Neural cell (in vitro differentiated cells): ENCODE results near the gene LRRC56. TPM values are rescaled to one million over a fixed set of nuclear protein-coding genes. Genes with fewer than 3 reads are reported as not detected.

Experiments used
- H2AFZ ChIP-seq: fragments of 200-600, 300-800 bp; sonication (generic), shearing (Covaris generic); 2 replicates; pipeline ENCODE4 v1.6.0; 2014; ENCODE audit warnings: low read depth, mild to moderate bottlenecking, antibody characterized with exemption, low read length, moderate library complexity
- H3F3A ChIP-seq: fragments of 200-600 bp; shearing (Covaris generic); 2 replicates; pipeline ENCODE4 v1.6.1; 2016; ENCODE audit warnings: mild to moderate bottlenecking, moderate library complexity, mixed read lengths, antibody characterized with exemption, low read length; ENCODE audit not compliant: insufficient read depth, poor library complexity, severe bottlenecking
- H3K27ac ChIP-seq: fragments of 200-600, 300-800 bp; sonication (generic), shearing (Covaris generic); 2 replicates; pipeline ENCODE4 v1.5.1; 2014; ENCODE audit warnings: mild to moderate bottlenecking, low read length, moderate library complexity
- H3K27me3 ChIP-seq: fragments of 300-800, 200-600 bp; sonication (generic), shearing (Covaris generic); 2 replicates; pipeline ENCODE4 v1.6.0; 2014; ENCODE audit warnings: mild to moderate bottlenecking, low read depth, low read length, moderate library complexity; ENCODE audit not compliant: insufficient read depth
- H3K36me3 ChIP-seq: fragments of 300-800, 200-600 bp; sonication (generic), shearing (Covaris generic); 2 replicates; pipeline ENCODE4 v1.5.1; 2014; ENCODE audit warnings: mild to moderate bottlenecking, antibody characterized with exemption, low read length, moderate library complexity; ENCODE audit not compliant: insufficient read depth
- H3K4me2 ChIP-seq: fragments of 300-800, 200-600 bp; sonication (generic), shearing (Covaris generic); 2 replicates; pipeline ENCODE4 v1.6.0; 2014; ENCODE audit warnings: mild to moderate bottlenecking, low read length
- H3K4me3 ChIP-seq: fragments of 300-800, 200-600 bp; sonication (generic), shearing (Covaris generic); 2 replicates; pipeline ENCODE4 v1.5.1; 2014; ENCODE audit warnings: mild to moderate bottlenecking, low read length, moderate library complexity
- H3K79me2 ChIP-seq: fragments of 200-600 bp; shearing (Covaris generic); replicated peaks from 2 replicates; pipeline ENCODE4 v1.6.0; 2014; ENCODE audit warnings: mild to moderate bottlenecking, low read length, moderate library complexity; ENCODE audit not compliant: insufficient read depth
- H3K9ac ChIP-seq: fragments of 300-800, 200-600 bp; sonication (generic), shearing (Covaris generic); 2 replicates; pipeline ENCODE4 v1.6.1; 2016; ENCODE audit warnings: mild to moderate bottlenecking, low read length, mixed read lengths
- H3K9me2 ChIP-seq: fragments of 200-600 bp; shearing (Covaris generic); 2 replicates; pipeline ENCODE4 v1.6.1; 2016; ENCODE audit warnings: mild to moderate bottlenecking, low read length, mixed read lengths; ENCODE audit not compliant: insufficient read depth
- H3K9me3 ChIP-seq: fragments of 200-600, 300-800 bp; sonication (generic), shearing (Covaris generic); 2 replicates; pipeline ENCODE4 v1.6.1; 2016; ENCODE audit warnings: mild to moderate bottlenecking, mixed run types, low read length, moderate library complexity, mixed read lengths
- H4K20me1 ChIP-seq: fragments of 200-600 bp; shearing (Covaris generic); 2 replicates; pipeline ENCODE4 v1.6.1; 2016; ENCODE audit warnings: mild to moderate bottlenecking, mixed run types; ENCODE audit not compliant: insufficient read depth
- CTCF ChIP-seq: fragments of 450-650 bp; IDR thresholded peaks from 2 replicates; pipeline ENCODE4 v1.5.1; 2014; ENCODE audit warnings: antibody characterized with exemption, mild to moderate bottlenecking, moderate library complexity; ENCODE audit not compliant: poor library complexity, severe bottlenecking
- EP300 ChIP-seq: fragments of 450-650 bp; conservative IDR thresholded peaks from 2 replicates; pipeline ENCODE4 v1.6.1; 2014; ENCODE audit warnings: antibody characterized with exemption, mild to moderate bottlenecking, moderate library complexity; ENCODE audit not compliant: poor library complexity, severe bottlenecking
- EZH2 ChIP-seq: fragments of 200-600, 300-800 bp; shearing (Covaris generic), sonication (generic); IDR thresholded peaks from 2 replicates; pipeline ENCODE4 v1.6.1; 2014; ENCODE audit warnings: antibody characterized with exemption, low read length, borderline replicate concordance, mild to moderate bottlenecking; ENCODE audit not compliant: insufficient read depth, poor library complexity, severe bottlenecking
- MXI1 ChIP-seq: fragments of 450-650 bp; conservative IDR thresholded peaks from 2 replicates; pipeline ENCODE4 v1.6.1; 2014; ENCODE audit warnings: antibody characterized with exemption, mild to moderate bottlenecking; ENCODE audit not compliant: poor library complexity, severe bottlenecking
- POLR2AphosphoS5 ChIP-seq: IDR thresholded peaks from 2 replicates; pipeline ENCODE4 v1.6.1; 2012
- RAD21 ChIP-seq: fragments of 450-650 bp; conservative IDR thresholded peaks from 2 replicates; pipeline ENCODE4 v1.6.1; 2014; ENCODE audit warnings: antibody characterized with exemption, mild to moderate bottlenecking, moderate library complexity
- REST ChIP-seq: IDR thresholded peaks from 2 replicates; pipeline ENCODE4 v1.6.1; 2012; ENCODE audit warnings: borderline replicate concordance
- SMC3 ChIP-seq: fragments of 450-650 bp; conservative IDR thresholded peaks from 2 replicates; pipeline ENCODE4 v1.6.1; 2014; ENCODE audit warnings: antibody characterized with exemption, mild to moderate bottlenecking, moderate library complexity; ENCODE audit not compliant: poor library complexity
- TAF1 ChIP-seq: IDR thresholded peaks from 2 replicates; pipeline ENCODE4 v1.6.1; 2012; ENCODE audit warnings: low read depth
- polyA plus RNA-seq: library from polyadenylated mRNA; depleted of rRNA; stranded (reverse); fragments of >200 nt; gene quantifications from 2 replicates; pipeline ENCODE4 v1.2.3, GENCODE V29; 2014

Gene LRRC56
- polyA plus RNA-seq, 1 donor from 2014 or later: 0.76 TPM

- Histone ChIP-seq H3K9ac (no peak overlapping the region), H3K79me2 (no peaks in the 10 kb centered on the region), H4K20me1 (no peaks in the 10 kb centered on the region), H3K9me2 (no peaks in the 10 kb centered on the region), H2AFZ (no peak overlapping the region), H3K27me3 (no peaks in the 10 kb centered on the region), H3F3A (no peaks in the 10 kb centered on the region), H3K4me2 (no peak overlapping the region), H3K27ac (no peak overlapping the region), H3K36me3 (peaks cover 4% of the 10 kb centered on the region), H3K4me3 (no peak overlapping the region), H3K9me3 (no peaks in the 10 kb centered on the region)
- TF ChIP-seq CTCF (no peak), EZH2 (no peak), EP300 (no peak), SMC3 (no peak), POLR2AphosphoS5 (no peak)
Observed at GRCh38 chr11:590997-591396, 53.7 kb downstream of the LRRC56 start.

DNA sequence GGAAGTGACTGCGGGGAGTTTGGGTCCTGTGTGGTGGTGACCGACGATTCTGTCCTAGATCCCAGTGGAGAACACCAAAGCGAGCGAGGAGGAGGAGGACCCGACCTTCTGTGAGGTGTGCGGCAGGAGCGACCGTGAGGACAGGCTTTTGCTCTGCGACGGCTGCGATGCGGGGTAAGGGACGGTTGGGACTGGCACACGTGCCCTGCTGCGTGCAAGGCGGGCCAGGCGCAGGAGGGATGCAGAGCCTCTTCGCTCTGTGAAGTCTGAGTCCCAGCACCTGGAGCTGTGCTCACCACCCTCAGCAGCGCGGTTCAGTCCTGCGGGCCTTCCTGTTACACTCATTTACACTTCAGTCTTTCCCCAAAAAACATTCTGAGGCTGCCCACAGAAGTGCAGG lies 55.2 kb downstream of the LRRC56 start:
- no peaks in the 10 kb centered on the region for H3K9me2 ChIP-seq
- no peaks in the 10 kb centered on the region for H3K79me2 ChIP-seq
- H3K9ac ChIP-seq: no peak overlapping the region
- H3K27me3 ChIP-seq: no peaks in the 10 kb centered on the region
- no peak overlapping the region for H3K27ac ChIP-seq
- no peaks in the 10 kb centered on the region for H3K9me3 ChIP-seq
- H4K20me1 ChIP-seq: no peaks in the 10 kb centered on the region
- no peaks in the 10 kb centered on the region for H3F3A ChIP-seq
- H3K4me3 ChIP-seq: no peak overlapping the region
- no peak overlapping the region for H3K4me2 ChIP-seq
- H3K36me3 ChIP-seq: peaks cover 4% of the 10 kb centered on the region
- H2AFZ ChIP-seq: no peak overlapping the region
- TF ChIP-seq REST (no peak), POLR2AphosphoS5 (no peak), EP300 (no peak), SMC3 (no peak), EZH2 (no peak), RAD21 (no peak)

DNA sequence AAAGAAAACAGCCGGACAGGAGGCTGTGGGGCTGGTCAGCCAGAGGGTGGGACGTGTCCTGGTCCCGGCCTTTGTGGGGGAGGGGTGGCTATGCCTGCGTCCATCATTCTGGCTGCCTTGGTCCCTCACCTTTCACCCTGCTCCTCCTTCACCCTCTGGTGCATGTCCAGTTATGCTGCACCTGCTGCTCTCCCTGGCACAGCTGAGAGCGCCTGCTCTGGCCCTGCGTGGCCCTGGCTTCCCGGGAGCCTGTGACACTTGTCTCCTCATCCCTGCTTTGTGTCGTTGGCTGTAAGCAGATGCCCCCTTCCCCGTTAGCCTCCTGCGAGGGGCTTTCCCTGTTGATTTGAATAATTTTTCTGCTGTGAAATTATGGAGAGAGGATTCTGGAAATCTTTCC lies 55.6 kb downstream of the LRRC56 start:
- Histone ChIP-seq H3F3A (no peaks in the 10 kb centered on the region), H2AFZ (no peak overlapping the region), H3K9me3 (no peaks in the 10 kb centered on the region), H4K20me1 (no peaks in the 10 kb centered on the region), H3K27me3 (no peaks in the 10 kb centered on the region), H3K27ac (no peak overlapping the region), H3K9me2 (no peaks in the 10 kb centered on the region), H3K79me2 (no peaks in the 10 kb centered on the region), H3K4me2 (no peak overlapping the region), H3K9ac (no peak overlapping the region), H3K36me3 (peaks cover 4% of the 10 kb centered on the region), H3K4me3 (no peak overlapping the region)
- TF ChIP-seq EP300 (no peak), TAF1 (no peak), EZH2 (no peak), CTCF (no peak), RAD21 (no peak), SMC3 (no peak), MXI1 (no peak), REST (no peak)
